Osteocyte (in vitro differentiated cells): ENCODE results near the gene COBLL1. TPM values are rescaled to one million over a fixed set of nuclear protein-coding genes. Genes with fewer than 3 reads are reported as not detected.

Experiments
- DNase-seq: peaks from one replicate; pipeline ENCODE4 v3.0.0; 2021; ENCODE audit warnings: mixed read lengths; ENCODE audit not compliant: unreplicated experiment; ENCODE audit errors: extremely low spot score
- H3K27ac Mint-ChIP-seq: one replicate; pipeline ENCODE4 v1.8.0; 2021; ENCODE audit warnings: mild to moderate bottlenecking, mixed read lengths; ENCODE audit not compliant: unreplicated experiment
- H3K27me3 Mint-ChIP-seq: one replicate; pipeline ENCODE4 v1.8.0; 2021; ENCODE audit warnings: mixed read lengths; ENCODE audit not compliant: unreplicated experiment
- H3K36me3 Mint-ChIP-seq: one replicate; pipeline ENCODE4 v1.8.0; 2021; ENCODE audit warnings: mixed read lengths; ENCODE audit not compliant: unreplicated experiment
- H3K4me1 Mint-ChIP-seq: one replicate; pipeline ENCODE4 v1.8.0; 2021; ENCODE audit warnings: mixed read lengths; ENCODE audit not compliant: unreplicated experiment
- H3K4me3 Mint-ChIP-seq: one replicate; pipeline ENCODE4 v1.8.0; 2021; ENCODE audit warnings: mild to moderate bottlenecking, moderate library complexity, mixed read lengths; ENCODE audit not compliant: unreplicated experiment
- H3K9me3 Mint-ChIP-seq: one replicate; pipeline ENCODE4 v1.8.0; 2021; ENCODE audit warnings: mixed read lengths; ENCODE audit not compliant: unreplicated experiment
- total RNA-seq: library from RNA; stranded (reverse); gene quantifications from 2 replicates; pipeline ENCODE4 v1.2.1, GENCODE V29; 2021
- TF ChIP-seq, protein P1 (sequence below): fragments of 200-600 bp; sonication (generic); IDR thresholded peaks from 2 replicates; pipeline ENCODE4 v1.5.0; 2021; ENCODE audit warnings: antibody characterized with exemption, mild to moderate bottlenecking, moderate library complexity

The COBLL1 gene
- total RNA-seq, 1 donor from 2014 or later, result 8.9 TPM

DNA sequence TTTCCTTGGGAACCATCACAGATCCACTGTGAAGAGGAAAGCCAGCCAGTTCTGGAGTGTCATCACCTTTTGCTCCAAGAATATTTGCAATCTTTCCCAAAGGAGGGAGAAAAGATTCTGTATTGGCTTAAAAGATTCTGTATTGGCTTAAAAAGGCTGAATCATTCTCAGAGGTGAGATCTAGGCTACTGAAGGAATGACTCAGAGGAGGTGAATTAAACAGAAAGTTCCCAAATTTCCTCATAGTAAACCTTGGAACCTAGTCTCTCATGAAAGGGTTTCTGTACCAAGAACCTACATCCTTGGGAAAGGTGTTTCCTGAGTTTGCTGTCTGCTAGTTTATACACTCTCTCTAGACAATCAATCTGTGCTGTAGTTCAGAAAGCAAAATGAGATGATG is 186.3 kb downstream of the COBLL1 start:
- no peak overlapping the region for H3K27ac Mint-ChIP-seq
- TF ChIP-seq, protein P1, sequence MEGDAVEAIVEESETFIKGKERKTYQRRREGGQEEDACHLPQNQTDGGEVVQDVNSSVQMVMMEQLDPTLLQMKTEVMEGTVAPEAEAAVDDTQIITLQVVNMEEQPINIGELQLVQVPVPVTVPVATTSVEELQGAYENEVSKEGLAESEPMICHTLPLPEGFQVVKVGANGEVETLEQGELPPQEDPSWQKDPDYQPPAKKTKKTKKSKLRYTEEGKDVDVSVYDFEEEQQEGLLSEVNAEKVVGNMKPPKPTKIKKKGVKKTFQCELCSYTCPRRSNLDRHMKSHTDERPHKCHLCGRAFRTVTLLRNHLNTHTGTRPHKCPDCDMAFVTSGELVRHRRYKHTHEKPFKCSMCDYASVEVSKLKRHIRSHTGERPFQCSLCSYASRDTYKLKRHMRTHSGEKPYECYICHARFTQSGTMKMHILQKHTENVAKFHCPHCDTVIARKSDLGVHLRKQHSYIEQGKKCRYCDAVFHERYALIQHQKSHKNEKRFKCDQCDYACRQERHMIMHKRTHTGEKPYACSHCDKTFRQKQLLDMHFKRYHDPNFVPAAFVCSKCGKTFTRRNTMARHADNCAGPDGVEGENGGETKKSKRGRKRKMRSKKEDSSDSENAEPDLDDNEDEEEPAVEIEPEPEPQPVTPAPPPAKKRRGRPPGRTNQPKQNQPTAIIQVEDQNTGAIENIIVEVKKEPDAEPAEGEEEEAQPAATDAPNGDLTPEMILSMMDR, result no peak
- H3K4me1 Mint-ChIP-seq, result no peaks in the 10 kb centered on the region
- H3K4me3 Mint-ChIP-seq, result no peak overlapping the region
- peaks cover 13% of the 10 kb centered on the region for H3K9me3 Mint-ChIP-seq
- no peaks in the 10 kb centered on the region for H3K36me3 Mint-ChIP-seq
- no peak for DNase-seq
- H3K27me3 Mint-ChIP-seq, result no peaks in the 10 kb centered on the region

DNA sequence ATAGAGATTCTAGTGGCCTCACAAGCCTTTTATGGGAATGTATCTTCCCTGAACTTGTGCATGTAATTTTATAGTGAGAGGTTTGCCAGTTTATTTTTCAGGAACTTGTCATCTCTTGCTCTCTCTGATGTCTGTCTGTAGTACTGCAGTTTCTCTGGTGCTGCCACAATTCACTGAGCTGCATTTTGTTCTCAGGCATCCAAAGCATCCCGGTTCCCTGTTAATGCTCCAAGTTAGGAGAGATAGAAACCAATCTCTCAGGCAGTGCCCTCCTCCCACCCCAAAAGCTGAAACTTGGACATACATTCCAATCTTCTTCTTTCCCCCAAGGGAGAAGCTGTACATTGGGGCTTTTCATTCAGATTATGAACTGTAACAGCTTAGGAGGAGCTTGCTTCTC is 190.3 kb downstream of the COBLL1 start:
- TF ChIP-seq, protein P1, result no peak
- no peak overlapping the region for H3K27ac Mint-ChIP-seq
- H3K4me3 Mint-ChIP-seq, result no peak overlapping the region
- no peaks in the 10 kb centered on the region for H3K27me3 Mint-ChIP-seq
- H3K4me1 Mint-ChIP-seq, result no peaks in the 10 kb centered on the region
- no peak for DNase-seq
- peaks cover 19% of the 10 kb centered on the region for H3K9me3 Mint-ChIP-seq
- no peaks in the 10 kb centered on the region for H3K36me3 Mint-ChIP-seq

DNA sequence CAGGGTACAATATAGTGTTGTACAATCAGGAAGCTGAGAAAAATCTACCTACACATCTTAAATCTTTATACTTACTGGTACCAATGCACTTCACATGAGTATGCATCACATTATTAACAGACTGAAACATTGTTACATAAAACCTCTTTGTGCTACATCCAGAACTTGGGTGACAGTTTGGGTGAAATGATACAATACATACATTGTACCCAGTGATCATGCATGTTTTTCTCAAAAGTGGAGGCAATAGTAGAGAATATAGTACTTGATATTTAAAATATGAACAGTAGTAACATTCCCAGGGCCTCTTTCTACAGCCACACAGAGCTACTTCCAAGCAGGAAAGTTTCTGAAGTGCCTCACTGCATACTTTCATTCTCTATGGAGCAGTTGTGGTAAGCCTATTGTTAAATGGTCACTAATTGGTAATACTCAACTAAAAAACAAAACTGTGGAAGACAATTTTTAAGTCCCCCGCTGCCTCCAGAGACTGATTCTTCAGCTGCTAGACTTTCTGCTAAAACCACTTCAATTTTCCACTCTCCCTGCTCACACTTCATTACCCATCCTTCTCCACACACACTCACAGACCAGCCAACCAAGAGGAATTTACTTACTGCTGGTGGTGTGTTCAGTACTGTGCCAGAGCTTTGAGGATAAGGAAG is 197.5 kb downstream of the COBLL1 start:
- Mint-ChIP-seq H3K27ac (no peak overlapping the region), H3K9me3 (no peaks in the 10 kb centered on the region), H3K4me1 (peaks cover 5% of the 10 kb centered on the region), H3K36me3 (no peaks in the 10 kb centered on the region), H3K4me3 (no peak overlapping the region), H3K27me3 (no peaks in the 10 kb centered on the region)
- TF ChIP-seq, protein P1, result no peak
- DNase-seq, result no peak

DNA sequence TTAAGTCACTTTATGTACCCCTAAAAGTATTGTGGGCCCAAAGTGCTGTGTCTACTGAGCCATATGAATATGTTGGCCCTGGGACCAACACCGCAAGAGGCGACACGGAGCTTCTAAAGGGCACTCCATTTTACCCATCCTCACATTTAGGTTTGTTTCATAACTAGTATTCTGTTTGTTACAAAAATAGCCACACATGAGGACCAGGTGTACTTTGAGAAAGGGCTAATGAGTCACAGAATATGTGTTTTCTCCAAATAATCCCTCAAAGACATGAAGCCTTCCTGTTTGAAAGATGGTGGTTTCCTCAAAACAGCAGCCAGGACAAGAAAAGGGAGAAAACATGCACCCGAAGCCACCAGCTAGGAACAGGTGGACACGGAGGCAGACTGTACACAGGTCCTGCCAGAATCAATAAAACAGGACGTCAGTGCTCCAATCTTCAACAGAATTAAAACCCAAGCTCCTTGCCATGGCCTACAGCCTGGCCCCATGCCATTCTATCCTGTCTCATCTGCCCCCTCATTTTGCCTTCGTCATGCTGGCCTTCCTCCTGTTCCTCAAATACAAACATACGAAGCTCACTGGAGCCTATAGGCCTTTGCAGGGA is 198.6 kb downstream of the COBLL1 start:
- H3K27me3 Mint-ChIP-seq, result peaks cover 2% of the 10 kb centered on the region
- TF ChIP-seq, protein P1, result no peak
- no peak for DNase-seq
- peaks cover 5% of the 10 kb centered on the region for H3K4me1 Mint-ChIP-seq
- no peak overlapping the region for H3K4me3 Mint-ChIP-seq
- H3K9me3 Mint-ChIP-seq, result no peaks in the 10 kb centered on the region
- H3K36me3 Mint-ChIP-seq, result no peaks in the 10 kb centered on the region
- H3K27ac Mint-ChIP-seq, result no peak overlapping the region

DNA sequence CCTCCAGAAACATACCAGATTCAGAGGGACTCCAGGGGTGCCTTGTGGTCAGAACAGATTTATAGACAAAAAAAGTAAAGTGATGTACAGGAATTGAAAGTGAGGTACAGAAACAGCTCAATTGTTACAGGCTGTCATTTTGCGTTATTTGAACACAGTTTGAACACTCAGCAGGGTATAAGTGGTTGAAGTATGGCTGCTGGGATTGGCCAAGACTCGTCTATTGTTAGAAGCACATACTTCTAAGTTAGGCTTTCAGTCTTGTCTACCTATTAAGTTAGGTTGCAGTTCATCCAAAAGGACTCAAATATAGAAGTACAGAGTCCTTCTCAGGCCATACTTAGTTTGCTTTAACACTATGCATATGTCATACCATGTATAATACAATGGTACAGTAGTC is 199.4 kb downstream of the COBLL1 start:
- peaks cover 5% of the 10 kb centered on the region for H3K4me1 Mint-ChIP-seq
- H3K4me3 Mint-ChIP-seq, result no peak overlapping the region
- no peaks in the 10 kb centered on the region for H3K9me3 Mint-ChIP-seq
- TF ChIP-seq, protein P1, result no peak
- DNase-seq, result no peak
- H3K36me3 Mint-ChIP-seq, result no peaks in the 10 kb centered on the region
- peaks cover 2% of the 10 kb centered on the region for H3K27me3 Mint-ChIP-seq
- no peak overlapping the region for H3K27ac Mint-ChIP-seq

Other genes with a start within 250 kb of the COBLL1 start
- gene GRB14, start 220.3 kb downstream of the COBLL1 start, total RNA-seq, result 0.83 and 2.5 TPM in 2 replicates
- not detected in 2 replicates for gene SLC38A11, start 113.7 kb upstream of the COBLL1 start, total RNA-seq